IPS DF 6.9 (cell line): ENCODE data around the gene ZNF502.
"Not testable (repeated sequence)": the region's sequence is repeated elsewhere in the genome, so short reads cannot be mapped to it uniquely, and the experiment has no call there.

Source experiments
- DNase-seq: peaks from one replicate; pipeline ENCODE4 v3.0.0-alpha.2; 2013; ENCODE audit warnings: low read depth, low spot score
- H3K27ac ChIP-seq: one replicate; pipeline ENCODE4 v1.5.1; 2013; ENCODE audit warnings: low read length, control low read depth
- H3K27me3 ChIP-seq: 2 replicates; pipeline ENCODE4 v1.6.1; 2013; ENCODE audit warnings: mild to moderate bottlenecking, low read length; ENCODE audit not compliant: control insufficient read depth, insufficient read depth
- H3K36me3 ChIP-seq: 2 replicates; pipeline ENCODE4 v1.6.1; 2013; ENCODE audit warnings: low read length; ENCODE audit not compliant: control insufficient read depth, insufficient read depth
- H3K4me1 ChIP-seq: 2 replicates; pipeline ENCODE4 v1.6.1; 2013; ENCODE audit warnings: low read length; ENCODE audit not compliant: control insufficient read depth, insufficient read depth
- H3K4me3 ChIP-seq: 2 replicates; pipeline ENCODE4 v1.5.1; 2013; ENCODE audit warnings: mild to moderate bottlenecking, low read length
- H3K9me3 ChIP-seq: 2 replicates; pipeline ENCODE4 v1.6.1; 2013; ENCODE audit warnings: low read length, inconsistent platforms; ENCODE audit not compliant: control insufficient read depth, insufficient read depth
- WGBS: extraction: QIAGEN DNeasy Blood & Tissue Kit; methylation state at CpG from one replicate; pipeline ENCODE4 v1.1.7; 2013; ENCODE audit warnings: mixed read lengths, missing lambda C conversion rate; ENCODE audit not compliant: insufficient read length, insufficient coverage; 5-methylcytosine and 5-hydroxymethylcytosine counted together

Gene ZNF502

DNA sequence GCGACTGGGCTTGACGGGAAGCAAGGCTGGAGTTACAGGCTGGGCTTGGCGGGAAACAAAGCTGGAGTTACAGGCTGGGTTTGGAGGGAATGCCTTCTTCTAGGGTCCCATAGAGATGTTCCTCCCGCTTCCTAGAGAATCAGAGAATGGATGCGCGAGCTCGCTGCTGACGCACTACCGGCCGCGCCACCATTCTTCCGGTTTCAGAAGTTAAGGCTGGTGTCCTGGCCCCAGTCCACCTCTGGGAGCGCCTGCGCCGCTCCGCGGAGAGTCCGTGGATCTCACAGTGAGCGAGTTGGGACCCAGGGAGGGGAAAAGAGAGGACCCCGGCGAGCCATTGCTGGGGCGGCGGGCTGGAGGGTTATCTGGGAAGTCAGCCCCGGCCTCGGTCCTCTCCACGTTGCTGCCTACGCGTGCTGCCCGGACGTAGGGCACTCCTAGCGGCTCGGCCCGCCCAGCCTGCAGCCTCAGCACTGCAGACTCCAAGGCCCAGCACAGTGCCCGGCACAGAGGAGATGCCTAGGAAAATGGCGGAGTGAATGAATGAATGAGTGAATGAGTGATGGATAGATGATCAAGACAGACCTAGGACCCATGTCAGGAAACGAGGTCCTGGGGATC, at the start of gene ZNF502:
ZNF502 (plus strand) TSS at position 206 of the 621 bp plus-strand sequence. CDS start 7,602 bp downstream, outside the sequence.
- no CpG with 5 or more reads among the region's 36 CpGs for WGBS
- no peaks in the 10 kb centered on the region for H3K4me1 ChIP-seq
- peak; percentile 45 for DNase-seq
- no peaks in the 10 kb centered on the region for H3K36me3 ChIP-seq
- H3K9me3 ChIP-seq: peaks cover 2% of the 10 kb centered on the region; the same call in 1 of the 2 replicates
- peak within 1 kb of the TSS; percentile 45 for H3K4me3 ChIP-seq
- no peaks in the 10 kb centered on the region for H3K27me3 ChIP-seq
- no peak within 1 kb of the TSS for H3K27ac ChIP-seq

DNA sequence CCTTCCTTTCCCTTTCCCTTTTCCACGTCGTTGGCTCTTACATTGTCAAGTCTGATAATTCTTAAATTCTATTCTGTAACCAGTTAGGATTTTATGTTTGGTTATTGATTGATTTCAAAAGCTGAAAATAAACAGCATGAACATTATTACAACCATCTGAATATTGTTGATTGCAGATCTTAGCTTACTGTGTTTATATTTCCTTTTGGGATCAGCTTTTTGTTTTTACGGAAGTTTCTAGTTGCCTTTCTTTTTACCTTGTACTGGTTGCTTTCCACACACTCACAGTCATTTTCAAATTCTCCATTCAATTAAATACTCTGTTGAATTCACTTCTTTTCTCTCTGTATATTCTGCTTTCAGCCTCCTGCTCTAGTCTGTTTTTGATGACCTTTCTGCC, 47.3 kb upstream of the ZNF502 start:
- no peaks in the 10 kb centered on the region for H3K4me1 ChIP-seq
- no peak for DNase-seq
- H3K4me3 ChIP-seq: no peak overlapping the region
- peaks cover 3% of the 10 kb centered on the region; the same call in 1 of the 2 replicates for H3K36me3 ChIP-seq
- H3K27me3 ChIP-seq: no peaks in the 10 kb centered on the region
- no CpG with 5 or more reads among the region's 3 CpGs for WGBS
- H3K27ac ChIP-seq: no peak overlapping the region
- no peaks in the 10 kb centered on the region for H3K9me3 ChIP-seq

DNA sequence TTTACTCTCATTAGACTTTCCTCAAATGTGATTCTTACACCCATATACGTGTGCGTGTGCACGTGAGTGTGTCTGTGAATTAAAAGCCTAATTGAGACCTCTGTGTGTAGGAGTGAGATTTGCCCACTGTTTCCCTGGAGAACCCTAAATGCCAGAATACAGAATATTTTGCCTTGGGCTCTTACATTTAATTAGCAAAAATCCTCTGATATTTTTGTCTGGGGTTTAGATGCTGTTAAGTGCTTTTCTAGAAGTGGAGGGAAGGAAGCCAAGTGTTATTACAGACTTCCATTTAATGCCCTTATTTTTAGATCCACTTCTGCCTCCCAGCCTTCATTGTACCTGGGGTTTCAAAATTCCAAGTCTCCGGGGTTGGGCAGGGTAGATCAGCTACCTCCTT, 46.1 kb upstream of the ZNF502 start:
- no peak for DNase-seq
- no peaks in the 10 kb centered on the region for H3K36me3 ChIP-seq
- H3K27me3 ChIP-seq: no peaks in the 10 kb centered on the region
- H3K27ac ChIP-seq: no peak overlapping the region
- H3K9me3 ChIP-seq: no peaks in the 10 kb centered on the region
- WGBS: no CpG with 5 or more reads among the region's 4 CpGs
- H3K4me1 ChIP-seq: no peaks in the 10 kb centered on the region
- H3K4me3 ChIP-seq: no peak overlapping the region

DNA sequence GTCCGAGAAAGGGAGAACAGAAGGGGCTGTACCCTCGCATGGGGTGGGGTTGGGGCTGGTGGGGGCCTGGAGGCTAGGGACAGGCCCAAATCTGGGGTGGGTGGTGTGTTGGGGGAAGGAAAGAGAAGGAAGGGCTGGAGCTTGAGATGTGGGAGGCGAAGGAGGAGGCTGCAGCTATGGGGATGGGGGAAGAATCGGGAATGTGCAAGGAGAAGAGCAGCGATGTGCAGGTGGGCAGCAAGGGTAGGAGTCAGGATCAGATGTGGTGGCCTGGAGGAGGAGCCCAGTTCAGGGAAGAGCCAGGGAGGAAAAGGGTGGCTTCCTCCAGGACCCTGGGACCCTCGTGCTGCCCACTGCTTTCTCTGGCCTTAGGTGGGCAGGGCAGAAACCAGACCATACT, 42.7 kb upstream of the ZNF502 start:
- Histone ChIP-seq H3K27ac (no peak overlapping the region), H3K27me3 (no peaks in the 10 kb centered on the region), H3K4me3 (no peak overlapping the region), H3K36me3 (no peaks in the 10 kb centered on the region), H3K4me1 (no peaks in the 10 kb centered on the region), H3K9me3 (no peaks in the 10 kb centered on the region)
- no CpG with 5 or more reads among the region's 6 CpGs for WGBS
- no peak for DNase-seq

DNA sequence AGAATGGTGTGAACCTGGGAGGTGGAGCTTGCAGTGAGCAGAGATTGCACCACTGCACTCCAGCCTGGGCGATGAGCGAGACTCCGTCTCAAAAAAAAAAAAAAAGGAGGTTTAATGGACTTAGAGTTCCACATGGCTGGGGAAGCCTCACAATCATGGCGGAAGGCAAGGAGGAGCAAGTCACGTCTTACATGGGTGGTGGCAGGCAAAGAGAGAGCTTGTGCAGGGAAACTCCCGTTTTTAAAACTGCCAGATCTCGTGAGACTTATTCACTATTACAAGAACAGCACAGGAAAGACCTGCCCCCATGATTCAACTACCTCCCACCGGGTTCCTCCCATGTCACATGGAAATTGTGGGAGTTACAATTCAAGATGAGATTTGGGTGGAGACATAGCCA, 39.0 kb upstream of the ZNF502 start:
- not testable (repeated sequence) for H3K4me1 ChIP-seq, H3K9me3 ChIP-seq, H3K27me3 ChIP-seq, H3K4me3 ChIP-seq, H3K27ac ChIP-seq, H3K36me3 ChIP-seq, DNase-seq
- no CpG with 5 or more reads among the region's 8 CpGs for WGBS

DNA sequence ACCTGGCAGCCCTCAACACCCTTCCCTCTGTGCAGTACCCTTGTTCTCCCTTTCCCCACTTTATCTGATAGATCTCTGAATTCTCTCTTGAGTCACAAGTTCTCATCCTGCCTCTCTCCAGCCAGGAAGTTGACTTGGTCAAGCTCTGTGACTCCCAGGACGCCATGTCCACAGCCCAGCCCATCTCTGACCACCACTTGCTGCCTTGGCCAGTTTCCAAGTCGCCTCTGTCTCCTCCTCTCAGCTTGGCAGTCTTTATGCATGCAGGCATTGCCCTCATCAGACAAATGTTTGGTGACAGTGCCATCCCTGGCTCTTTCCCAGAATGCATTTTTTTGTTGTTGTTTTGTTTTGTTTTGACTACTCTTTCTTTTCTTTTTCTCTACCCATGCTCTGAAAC, 38.2 kb upstream of the ZNF502 start:
- Histone ChIP-seq H3K9me3 (no peaks in the 10 kb centered on the region; the same call in 1 of the 2 replicates), H3K4me3 (no peak overlapping the region), H3K27ac (no peak overlapping the region), H3K36me3 (peaks cover 2% of the 10 kb centered on the region; the same call in 1 of the 2 replicates), H3K27me3 (no peaks in the 10 kb centered on the region), H3K4me1 (no peaks in the 10 kb centered on the region)
- WGBS: no CpG with 5 or more reads among the region's 2 CpGs
- no peak for DNase-seq

DNA sequence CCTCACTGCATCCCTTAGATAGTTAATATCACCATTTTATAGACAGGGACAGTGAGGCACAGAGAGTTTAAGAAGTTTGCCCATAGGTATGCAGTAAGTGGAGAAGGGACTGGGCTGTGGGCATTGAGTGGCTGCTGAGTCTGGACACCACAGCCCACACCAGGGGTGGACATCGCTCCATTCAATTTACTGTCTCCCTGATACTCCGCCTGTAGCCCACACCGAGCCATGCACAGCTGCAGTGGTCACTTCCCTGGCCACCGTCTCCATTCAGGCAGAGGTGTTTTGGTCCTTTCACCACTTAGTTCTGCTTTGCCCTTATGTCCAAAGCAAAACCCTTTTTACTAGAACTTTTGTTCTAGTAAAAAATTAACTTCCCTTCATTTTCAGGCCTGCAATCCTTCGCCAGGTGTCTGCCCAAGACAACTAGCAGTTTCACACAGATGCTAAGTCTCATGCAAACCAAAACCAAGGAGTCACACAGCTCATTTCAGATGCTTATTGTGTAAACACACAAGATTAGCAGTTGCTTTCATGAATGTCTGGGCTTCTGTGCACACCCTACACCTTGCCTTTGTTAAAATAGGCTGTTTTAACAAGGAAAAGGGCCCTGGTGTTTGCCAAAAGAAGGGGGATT, 33.9 kb upstream of the ZNF502 start:
- no peak for DNase-seq
- Histone ChIP-seq H3K4me1 (no peaks in the 10 kb centered on the region), H3K36me3 (peaks cover 2% of the 10 kb centered on the region; the same call in 1 of the 2 replicates), H3K27ac (no peak overlapping the region), H3K9me3 (no peaks in the 10 kb centered on the region; the same call in 1 of the 2 replicates), H3K27me3 (no peaks in the 10 kb centered on the region), H3K4me3 (no peak overlapping the region)
- no CpG with 5 or more reads among the region's 5 CpGs for WGBS

DNA sequence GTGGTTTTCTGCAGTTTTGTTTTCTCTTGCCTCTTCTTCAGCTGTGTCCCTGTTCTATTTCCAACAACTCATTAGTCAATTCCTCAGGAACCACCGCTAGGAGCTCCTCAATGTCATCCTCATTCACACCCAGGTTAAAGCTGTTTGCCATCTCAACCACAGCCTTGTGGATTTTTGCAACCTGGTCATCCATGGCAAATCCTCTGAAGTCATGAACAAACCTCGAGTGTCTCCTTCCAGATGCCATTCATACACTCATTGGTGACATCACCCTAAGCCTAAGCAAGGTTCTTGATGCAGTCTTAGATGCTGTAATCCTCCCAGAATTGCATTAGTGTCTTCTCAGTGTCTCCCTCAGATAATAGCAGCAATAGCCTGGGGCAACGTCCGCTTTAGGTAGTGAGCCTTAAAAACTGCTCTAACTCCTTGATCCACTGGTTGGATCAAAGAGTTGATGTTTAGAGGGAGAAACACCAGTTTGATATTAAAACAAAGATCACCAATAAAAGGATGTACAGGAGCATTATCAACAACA, 31.5 kb upstream of the ZNF502 start:
- no peak for DNase-seq
- H3K27ac ChIP-seq: no peak overlapping the region
- no peaks in the 10 kb centered on the region for H3K9me3 ChIP-seq
- H3K36me3 ChIP-seq: peaks cover 2% of the 10 kb centered on the region; the same call in 1 of the 2 replicates
- no CpG with 5 or more reads among the region's 4 CpGs for WGBS
- no peaks in the 10 kb centered on the region for H3K27me3 ChIP-seq
- H3K4me3 ChIP-seq: no peak overlapping the region
- H3K4me1 ChIP-seq: no peaks in the 10 kb centered on the region

DNA sequence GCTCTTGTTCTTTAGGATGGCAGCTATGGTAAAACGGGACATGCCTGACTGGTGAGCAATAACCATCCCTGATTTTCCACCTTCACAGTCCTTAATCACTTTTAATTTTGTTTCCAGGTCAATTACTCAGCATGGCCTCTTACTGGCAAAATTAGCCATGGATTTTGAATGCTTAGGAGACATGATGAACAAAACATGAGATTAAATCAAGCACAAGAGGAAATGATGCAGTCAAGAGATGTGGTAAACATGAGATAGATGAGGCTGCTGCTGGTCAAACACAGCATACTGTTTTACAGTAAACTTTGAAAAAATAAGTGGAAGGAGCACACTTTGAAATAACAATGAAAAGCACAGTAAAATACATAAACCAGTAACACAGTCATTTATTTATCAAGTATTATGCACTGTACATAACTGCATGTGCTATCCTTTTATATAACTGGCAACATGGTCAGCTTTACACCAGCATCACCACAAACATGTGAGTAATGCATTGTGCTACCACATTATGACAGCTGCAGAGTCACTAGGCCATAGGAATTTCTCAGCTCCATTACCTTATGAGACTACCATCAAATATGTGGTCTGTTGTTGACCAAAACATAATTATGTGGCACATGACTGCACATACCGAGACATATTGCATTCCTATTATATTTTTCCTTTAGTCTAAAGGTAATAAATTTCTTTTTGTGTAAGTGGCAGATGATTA, 30.1 kb upstream of the ZNF502 start:
- WGBS: no CpG with 5 or more reads among the region's 2 CpGs

DNA sequence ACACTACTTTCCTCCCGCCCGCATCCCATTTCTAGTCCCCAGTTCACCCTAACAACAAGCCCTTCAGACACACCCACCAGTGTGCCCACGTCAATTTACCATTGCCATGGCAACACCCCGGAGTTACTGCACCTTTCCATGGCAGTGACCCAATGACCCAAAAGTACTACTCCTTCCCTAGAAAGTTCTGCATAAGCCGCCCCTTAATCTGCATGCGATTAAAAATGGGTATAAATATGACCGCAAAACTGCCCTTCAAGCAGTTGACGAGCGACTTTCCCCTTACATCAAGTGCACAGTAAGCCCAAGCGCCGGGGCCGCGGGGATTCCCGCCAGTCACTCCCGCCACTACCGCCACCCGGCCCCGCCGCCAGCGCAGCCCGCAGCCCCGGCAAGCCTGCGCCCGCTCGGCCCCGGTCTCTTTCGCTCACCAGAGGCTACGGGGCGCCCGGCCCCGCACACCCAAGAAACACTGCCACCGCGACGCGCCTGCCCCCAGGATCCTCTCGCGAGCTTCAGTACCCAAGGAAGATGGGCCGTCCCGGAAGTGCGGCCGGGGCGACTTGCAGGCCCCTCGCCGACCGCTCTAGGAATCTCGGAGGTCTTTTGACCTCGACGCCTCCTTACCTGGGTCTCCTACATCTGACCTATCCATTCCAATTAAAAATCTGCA, 27.2 kb upstream of the ZNF502 start:
- Histone ChIP-seq H3K4me1 (no peaks in the 10 kb centered on the region), H3K27me3 (no peaks in the 10 kb centered on the region), H3K36me3 (no peaks in the 10 kb centered on the region), H3K4me3 (peak overlapping the region; percentile 61; the same call in 1 of the 2 replicates), H3K27ac (no peak overlapping the region), H3K9me3 (no peaks in the 10 kb centered on the region)
- DNase-seq: peak; percentile 9
- no CpG with 5 or more reads among the region's 48 CpGs for WGBS

More for the DNA sequence above, 30.1 kb upstream of the ZNF502 start:
- no peak for DNase-seq
- Histone ChIP-seq H3K9me3 (no peaks in the 10 kb centered on the region), H3K4me3 (no peak overlapping the region), H3K36me3 (peaks cover 2% of the 10 kb centered on the region; the same call in 1 of the 2 replicates), H3K27ac (no peak overlapping the region), H3K27me3 (no peaks in the 10 kb centered on the region), H3K4me1 (no peaks in the 10 kb centered on the region)
